Measurements from ENCODE around the gene BNC2.

GRCh38 chr9:16597136-16597535 lies 273.3 kb downstream of the BNC2 start:
- TF ChIP-seq CTCF (IDR thresholded peaks at IDR 0.05; ENCODE audit: insufficient read depth, low read length) (no peak), POLR2AphosphoS5 (IDR thresholded peaks at IDR 0.05; ENCODE audit: low read depth) (no peak), REST (IDR thresholded peaks at IDR 0.05; ENCODE audit: insufficient replicate concordance, low read depth) (no peak), GABPA (IDR thresholded peaks at IDR 0.05; ENCODE audit: low read depth) (no peak), SPI1 (IDR thresholded peaks at IDR 0.05; ENCODE audit: borderline replicate concordance, low read depth) (no peak)
